ENCODE measurements around the gene VPS39.

VPS39 gene

DNA sequence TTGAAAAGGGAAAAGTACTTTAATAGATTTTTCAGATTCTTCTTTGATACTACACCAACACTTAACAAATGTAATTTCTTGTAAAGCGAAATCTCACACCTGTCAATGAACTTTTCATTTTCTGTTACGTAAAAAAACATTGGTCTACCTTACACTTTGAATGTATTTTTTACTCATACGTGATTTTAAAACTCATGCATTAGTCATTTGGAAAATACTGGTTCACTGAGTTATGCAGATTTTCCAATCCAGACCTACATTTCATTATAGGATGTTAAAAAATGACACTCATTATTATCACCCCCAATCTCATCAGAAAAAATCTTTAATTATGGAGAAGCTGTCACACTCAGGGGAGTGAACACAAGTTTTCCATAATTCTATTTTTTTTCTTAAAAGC, 14.7 kb downstream of the VPS39 start:
- POLR2A ChIA-PET, result interaction anchor here (0.9 kb wide), 1 partner anchor 9 kb away, joined by 3 read pairs; no protein-coding TSS in a partner anchor
- CTCF ChIA-PET, result no interaction called here
- TF ChIP-seq FOXK2 (IDR thresholded peaks at IDR 0.05) (no peak), BHLHE40 (IDR thresholded peaks at IDR 0.05; ENCODE audit: borderline replicate concordance) (no peak), ARNT (IDR thresholded peaks at IDR 0.05) (no peak), ELF4 (IDR thresholded peaks at IDR 0.05) (no peak), L3MBTL2 (conservative IDR thresholded peaks at IDR 0.05) (no peak), ZNF384 (IDR thresholded peaks at IDR 0.05) (no peak), SUZ12 (IDR thresholded peaks at IDR 0.05) (no peak), FOXM1 (IDR thresholded peaks at IDR 0.05; ENCODE audit: borderline replicate concordance) (no peak)
- TF ChIP-seq, protein P1, sequence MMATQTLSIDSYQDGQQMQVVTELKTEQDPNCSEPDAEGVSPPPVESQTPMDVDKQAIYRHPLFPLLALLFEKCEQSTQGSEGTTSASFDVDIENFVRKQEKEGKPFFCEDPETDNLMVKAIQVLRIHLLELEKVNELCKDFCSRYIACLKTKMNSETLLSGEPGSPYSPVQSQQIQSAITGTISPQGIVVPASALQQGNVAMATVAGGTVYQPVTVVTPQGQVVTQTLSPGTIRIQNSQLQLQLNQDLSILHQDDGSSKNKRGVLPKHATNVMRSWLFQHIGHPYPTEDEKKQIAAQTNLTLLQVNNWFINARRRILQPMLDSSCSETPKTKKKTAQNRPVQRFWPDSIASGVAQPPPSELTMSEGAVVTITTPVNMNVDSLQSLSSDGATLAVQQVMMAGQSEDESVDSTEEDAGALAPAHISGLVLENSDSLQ (IDR thresholded peaks at IDR 0.05), result no peak

DNA sequence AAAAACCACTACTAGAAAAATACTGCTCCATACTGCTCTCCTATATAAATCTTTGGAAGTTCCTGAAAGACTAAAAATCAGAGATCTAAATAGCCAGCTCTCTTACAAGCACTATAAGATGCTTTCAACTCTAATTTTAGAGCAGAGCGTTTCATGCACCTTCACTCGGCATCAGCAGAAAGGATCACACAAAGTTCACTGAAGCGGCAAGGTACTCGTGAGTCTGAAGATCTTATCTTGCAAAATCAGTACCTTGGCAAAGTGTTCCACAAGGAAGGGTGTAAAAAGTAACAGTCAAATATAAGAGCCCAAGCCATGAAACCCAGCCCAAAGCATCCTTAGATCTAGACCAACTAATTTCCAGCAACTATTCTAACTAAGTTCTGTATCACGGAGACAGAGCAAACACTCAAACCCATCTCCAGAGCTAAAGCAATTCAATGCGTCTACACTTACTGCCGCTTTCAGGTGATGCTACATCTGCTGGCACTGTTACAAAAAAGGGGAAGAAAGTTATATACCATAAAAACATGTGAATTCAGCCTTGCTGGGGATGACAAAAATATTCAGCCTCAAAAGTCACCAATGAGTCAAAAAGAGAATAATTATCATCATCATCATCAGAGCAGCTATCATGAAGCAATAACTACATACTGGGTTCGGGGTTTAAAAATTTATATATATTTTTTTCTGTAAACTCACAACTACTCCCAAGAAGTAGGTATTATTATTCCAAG, 16.3 kb downstream of the VPS39 start:
- TF ChIP-seq FOXA1 (IDR thresholded peaks at IDR 0.05) (no peak), SP1 (IDR thresholded peaks at IDR 0.05) (no peak), HDGF (IDR thresholded peaks at IDR 0.05; ENCODE audit: borderline replicate concordance) (no peak), NFRKB (IDR thresholded peaks at IDR 0.05) (no peak), ARNT (IDR thresholded peaks at IDR 0.05) (no peak), FOXM1 (IDR thresholded peaks at IDR 0.05; ENCODE audit: borderline replicate concordance) (no peak), SUZ12 (IDR thresholded peaks at IDR 0.05) (no peak), CTBP1 (IDR thresholded peaks at IDR 0.05; ENCODE audit: borderline replicate concordance) (no peak), L3MBTL2 (conservative IDR thresholded peaks at IDR 0.05) (no peak), BHLHE40 (IDR thresholded peaks at IDR 0.05; ENCODE audit: borderline replicate concordance) (no peak), TARDBP (IDR thresholded peaks at IDR 0.05) (no peak), LEF1 (IDR thresholded peaks at IDR 0.05; ENCODE audit: borderline replicate concordance) (no peak), ZNF384 (IDR thresholded peaks at IDR 0.05) (no peak), ELF4 (IDR thresholded peaks at IDR 0.05) (no peak), FOXK2 (IDR thresholded peaks at IDR 0.05) (no peak)
- TF ChIP-seq, protein P1 (IDR thresholded peaks at IDR 0.05), result no peak
- DNase-seq (ENCODE audit: extremely low spot score), result no peak
- POLR2A ChIA-PET, result interaction anchor here (0.8 kb wide), 1 partner anchor 16 kb away, joined by 3 read pairs; the partner anchor contains the start of gene VPS39
- CTCF ChIA-PET, result no interaction called here

More for the DNA sequence above, 14.7 kb downstream of the VPS39 start:
- no peak for DNase-seq (ENCODE audit: extremely low spot score)

DNA sequence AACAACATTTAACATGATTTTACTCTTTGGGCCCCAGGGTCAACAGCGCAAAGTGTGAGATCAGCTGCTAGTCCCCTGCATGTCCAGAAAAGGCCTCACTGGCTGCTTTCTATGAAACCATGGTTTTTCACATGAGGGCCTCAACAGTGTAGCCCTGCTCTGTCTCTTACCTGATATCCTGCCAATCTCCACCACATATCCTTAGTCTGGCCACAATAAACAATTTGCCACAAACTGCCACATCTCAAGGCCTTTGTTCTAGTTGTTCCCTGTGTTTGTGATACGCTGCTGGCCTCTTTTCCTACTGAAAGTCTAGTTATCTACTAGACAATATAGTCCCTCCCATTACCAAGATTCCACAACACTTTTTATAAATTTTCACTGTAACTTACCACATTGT, 17.7 kb downstream of the VPS39 start:
- POLR2A ChIA-PET, result no interaction called here
- CTCF ChIA-PET, result no interaction called here
- no peak for DNase-seq (ENCODE audit: extremely low spot score)
- TF ChIP-seq L3MBTL2 (conservative IDR thresholded peaks at IDR 0.05) (no peak), ARNT (IDR thresholded peaks at IDR 0.05) (no peak), LEF1 (IDR thresholded peaks at IDR 0.05; ENCODE audit: borderline replicate concordance) (no peak), NFRKB (IDR thresholded peaks at IDR 0.05) (no peak), SP1 (IDR thresholded peaks at IDR 0.05) (no peak), FOXK2 (IDR thresholded peaks at IDR 0.05) (no peak), FOXA1 (IDR thresholded peaks at IDR 0.05) (no peak), ELF4 (IDR thresholded peaks at IDR 0.05) (no peak), CTBP1 (IDR thresholded peaks at IDR 0.05; ENCODE audit: borderline replicate concordance) (no peak), FOXM1 (IDR thresholded peaks at IDR 0.05; ENCODE audit: borderline replicate concordance) (no peak), TARDBP (IDR thresholded peaks at IDR 0.05) (no peak), HDGF (IDR thresholded peaks at IDR 0.05; ENCODE audit: borderline replicate concordance) (no peak), BHLHE40 (IDR thresholded peaks at IDR 0.05; ENCODE audit: borderline replicate concordance) (no peak), SUZ12 (IDR thresholded peaks at IDR 0.05) (no peak), ZNF384 (IDR thresholded peaks at IDR 0.05) (no peak)
- TF ChIP-seq, protein P1 (IDR thresholded peaks at IDR 0.05), result no peak

DNA sequence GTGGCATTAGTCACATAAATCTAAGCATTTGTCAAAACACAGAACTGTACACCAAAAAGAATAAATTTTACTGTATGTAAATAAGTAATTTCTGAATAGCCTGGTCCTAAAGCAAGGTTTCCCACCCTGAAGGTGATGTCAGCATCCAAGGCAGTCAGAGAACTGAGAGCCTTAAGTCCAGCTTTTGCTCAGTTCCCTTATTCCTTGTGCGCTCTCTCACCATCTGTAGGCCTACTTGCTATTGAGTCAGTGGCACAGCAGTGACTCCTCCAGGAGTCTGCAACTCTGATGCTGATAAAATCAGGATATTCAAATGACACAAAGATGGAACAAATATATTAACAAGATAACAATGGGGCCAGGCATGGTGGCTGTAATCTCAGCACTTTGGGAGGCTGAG, 22.3 kb downstream of the VPS39 start:
- ChIA-PET CTCF (no interaction called here), POLR2A (no interaction called here)
- no peak for TF ChIP-seq ZNF384 (IDR thresholded peaks at IDR 0.05)
- no peak for TF ChIP-seq FOXM1 (IDR thresholded peaks at IDR 0.05; ENCODE audit: borderline replicate concordance)
- DNase-seq (ENCODE audit: extremely low spot score), result no peak

DNA sequence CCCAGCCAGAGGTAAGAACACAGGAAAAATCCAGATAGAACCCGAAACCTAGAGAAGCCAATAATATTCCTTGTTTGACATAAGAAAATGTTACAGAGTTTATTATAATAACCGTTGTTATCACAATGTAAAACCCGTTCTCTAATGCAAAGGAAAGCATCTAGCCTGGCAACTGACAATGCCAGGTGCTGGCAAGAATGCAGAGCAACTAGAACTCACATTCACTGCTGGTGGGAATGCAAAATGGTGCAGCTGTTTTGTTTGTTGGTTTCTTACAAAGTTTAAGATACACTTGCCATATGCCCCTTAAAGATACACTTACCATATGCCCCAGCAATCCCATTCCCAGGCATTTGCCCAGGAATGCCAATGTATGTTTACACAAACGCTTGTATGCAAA, 23.4 kb downstream of the VPS39 start:
- POLR2A ChIA-PET, result no interaction called here
- CTCF ChIA-PET, result no interaction called here
- TF ChIP-seq CTBP1 (IDR thresholded peaks at IDR 0.05; ENCODE audit: borderline replicate concordance) (no peak), LEF1 (IDR thresholded peaks at IDR 0.05; ENCODE audit: borderline replicate concordance) (no peak), SP1 (IDR thresholded peaks at IDR 0.05) (no peak), ZNF384 (IDR thresholded peaks at IDR 0.05) (no peak), ARNT (IDR thresholded peaks at IDR 0.05) (no peak), NFRKB (IDR thresholded peaks at IDR 0.05) (no peak), HDGF (IDR thresholded peaks at IDR 0.05; ENCODE audit: borderline replicate concordance) (no peak)
- DNase-seq (ENCODE audit: extremely low spot score), result no peak

DNA sequence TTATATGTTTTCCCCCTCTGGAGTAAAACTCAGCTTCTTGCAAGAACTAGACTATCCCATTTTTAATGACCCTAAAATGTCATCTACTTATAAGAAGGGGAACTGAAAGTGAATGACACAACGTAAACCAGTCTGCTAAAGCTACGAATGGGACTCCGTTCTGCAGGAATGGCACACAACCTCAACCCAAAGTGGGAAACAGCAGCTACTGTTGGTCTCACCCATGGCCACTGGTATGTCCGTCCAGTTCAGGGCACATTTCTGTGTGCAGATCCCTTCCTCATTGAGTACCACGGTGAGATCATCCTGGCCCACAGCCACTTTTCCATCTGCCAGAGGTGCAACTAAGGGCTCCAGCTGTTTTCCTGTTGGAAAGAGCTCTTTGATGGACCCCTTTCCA, 23.8 kb downstream of the VPS39 start:
- ChIA-PET POLR2A (no interaction called here), CTCF (no interaction called here)
- no peak for DNase-seq (ENCODE audit: extremely low spot score)
- TF ChIP-seq FOXM1 (IDR thresholded peaks at IDR 0.05; ENCODE audit: borderline replicate concordance) (no peak), ARNT (IDR thresholded peaks at IDR 0.05) (no peak), HDGF (IDR thresholded peaks at IDR 0.05; ENCODE audit: borderline replicate concordance) (no peak), SP1 (IDR thresholded peaks at IDR 0.05) (no peak)

All from HEK293T (cell line).